ENCODE data around the gene FKBP5. TPM values are rescaled to one million over a fixed set of nuclear protein-coding genes. Genes with fewer than 3 reads are reported as not detected.

The FKBP5 gene
- total and polyA plus RNA-seq, 12 donors: 19.7 to 234 (median 119) TPM

DNA sequence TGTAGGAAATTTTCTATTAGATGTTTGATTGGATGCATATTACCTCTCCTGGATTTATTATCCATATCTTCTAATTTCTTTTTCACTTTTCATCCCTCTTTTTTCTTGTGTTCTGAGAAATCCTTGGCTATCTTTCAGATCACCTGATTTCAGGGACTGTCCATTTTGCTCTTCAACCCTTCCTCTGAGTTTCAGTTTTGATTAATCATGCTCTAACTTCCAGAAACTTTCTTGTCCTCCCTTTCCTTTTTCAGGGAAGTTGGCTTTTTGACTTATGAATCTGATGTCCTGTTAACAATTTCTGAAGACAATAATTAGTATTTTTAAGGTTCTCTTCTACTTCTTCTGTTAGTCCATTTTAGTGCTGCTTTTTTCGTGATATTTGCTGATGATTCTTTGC, 79.1 kb downstream of the FKBP5 start:
- H3K27ac ChIP-seq: peak overlapping the region in 4 of 5 donors; percentile 42 to 90 (median 64)

DNA sequence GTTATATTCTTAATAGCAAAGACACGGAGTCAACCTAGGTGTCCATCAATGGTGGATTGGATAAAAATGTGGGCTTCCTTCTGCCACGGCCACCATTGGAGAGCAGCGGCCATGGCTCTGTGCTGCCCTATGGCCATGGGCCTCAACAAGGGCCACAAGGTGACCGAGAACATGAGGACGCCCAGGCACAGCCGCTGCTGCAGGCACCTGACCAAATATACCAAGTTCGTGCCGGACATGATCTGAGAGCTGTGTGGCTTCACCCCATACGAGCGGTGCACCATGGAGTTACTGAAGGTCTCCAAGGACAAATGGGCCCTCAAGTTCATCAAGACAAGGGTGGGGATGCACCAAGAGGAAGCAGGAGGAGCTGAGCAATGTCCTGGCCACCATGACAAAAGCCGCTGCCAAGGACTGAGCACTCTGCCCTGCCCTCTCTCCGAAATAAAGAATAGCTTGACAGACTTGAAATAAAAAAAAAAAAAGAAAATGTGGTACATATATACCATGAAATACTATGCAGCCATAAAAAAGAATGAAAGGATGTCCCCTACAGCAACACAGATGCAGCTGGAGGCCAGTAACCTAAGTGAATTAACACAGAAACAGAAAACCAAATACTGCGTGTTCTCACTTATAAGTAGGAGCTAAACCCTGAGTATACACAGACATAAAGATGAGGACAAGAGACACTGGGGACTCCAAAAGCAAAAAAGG, 81.0 kb downstream of the FKBP5 start:
- intact Hi-C loops (cut with DNase I): no loop called here
- Histone ChIP-seq H3K4me3 (no peak overlapping the region), H3K27me3 (no peaks in the 10 kb centered on the region), H3K4me1 (replicated peaks in 1 of 2) (peaks cover 32 to 68% of the 10 kb centered on the region in 2 donors), H3K27ac (peak overlapping the region in 3 of 5 donors; percentile 24 to 90 (median 60)), H3K9me3 (replicated peaks in 1 of 3) (no peaks in the 10 kb centered on the region), H3K36me3 (replicated peaks in 1 of 2) (peaks cover 0 to 22% of the 10 kb centered on the region in 2 donors)
- 86 to 95% (median 90%) methylated on average over 12 to 13 of the region's 13 CpGs for WGBS, 4 donors
- TF ChIP-seq, protein P1, sequence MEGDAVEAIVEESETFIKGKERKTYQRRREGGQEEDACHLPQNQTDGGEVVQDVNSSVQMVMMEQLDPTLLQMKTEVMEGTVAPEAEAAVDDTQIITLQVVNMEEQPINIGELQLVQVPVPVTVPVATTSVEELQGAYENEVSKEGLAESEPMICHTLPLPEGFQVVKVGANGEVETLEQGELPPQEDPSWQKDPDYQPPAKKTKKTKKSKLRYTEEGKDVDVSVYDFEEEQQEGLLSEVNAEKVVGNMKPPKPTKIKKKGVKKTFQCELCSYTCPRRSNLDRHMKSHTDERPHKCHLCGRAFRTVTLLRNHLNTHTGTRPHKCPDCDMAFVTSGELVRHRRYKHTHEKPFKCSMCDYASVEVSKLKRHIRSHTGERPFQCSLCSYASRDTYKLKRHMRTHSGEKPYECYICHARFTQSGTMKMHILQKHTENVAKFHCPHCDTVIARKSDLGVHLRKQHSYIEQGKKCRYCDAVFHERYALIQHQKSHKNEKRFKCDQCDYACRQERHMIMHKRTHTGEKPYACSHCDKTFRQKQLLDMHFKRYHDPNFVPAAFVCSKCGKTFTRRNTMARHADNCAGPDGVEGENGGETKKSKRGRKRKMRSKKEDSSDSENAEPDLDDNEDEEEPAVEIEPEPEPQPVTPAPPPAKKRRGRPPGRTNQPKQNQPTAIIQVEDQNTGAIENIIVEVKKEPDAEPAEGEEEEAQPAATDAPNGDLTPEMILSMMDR (IDR thresholded peaks at IDR 0.05): no peak
- TF ChIP-seq POLR2A (IDR thresholded peaks at IDR 0.05): no peak
- DNase-seq: no peak

More for the DNA sequence above, 79.1 kb downstream of the FKBP5 start:
- 65 to 78% (median 73%) methylated on average over 1 of the region's 1 CpG for WGBS, 4 donors
- no peaks in the 10 kb centered on the region for H3K27me3 ChIP-seq
- H3K9me3 ChIP-seq (replicated peaks in 1 of 3): no peaks in the 10 kb centered on the region
- H3K4me3 ChIP-seq: no peak overlapping the region
- peaks cover 30 to 67% of the 10 kb centered on the region in 2 donors for H3K4me1 ChIP-seq (replicated peaks in 1 of 2)
- intact Hi-C loops (cut with DNase I): no loop called here
- TF ChIP-seq, protein P1 (IDR thresholded peaks at IDR 0.05): no peak
- TF ChIP-seq POLR2A (IDR thresholded peaks at IDR 0.05): no peak
- DNase-seq: no peak
- peaks cover 0 to 39% of the 10 kb centered on the region in 2 donors for H3K36me3 ChIP-seq (replicated peaks in 1 of 2)

DNA sequence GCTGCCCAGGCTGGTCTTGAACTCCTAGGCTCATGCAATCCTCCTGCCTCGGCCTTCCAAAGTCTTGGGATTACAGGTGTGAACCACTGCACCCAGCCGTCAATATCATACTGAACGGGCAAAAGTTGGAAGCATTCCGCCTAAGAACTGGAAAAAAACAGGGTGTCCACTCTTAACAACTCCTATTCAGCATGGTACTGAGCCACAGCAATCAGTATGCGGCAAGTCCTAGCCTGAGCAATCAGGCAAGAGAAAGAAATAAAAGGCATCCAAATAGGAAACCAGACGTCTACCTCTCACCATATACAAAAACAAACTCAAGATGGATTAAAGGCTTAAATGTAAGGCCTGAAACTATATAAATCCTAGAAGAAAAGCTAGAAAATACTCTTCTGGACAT, 83.1 kb downstream of the FKBP5 start:
- peaks cover 45 to 68% of the 10 kb centered on the region in 2 donors for H3K4me1 ChIP-seq (replicated peaks in 1 of 2)
- no peak for DNase-seq
- H3K27ac ChIP-seq: peak overlapping the region; percentile 14 to 90 (median 69)
- 83 to 92% (median 86%) methylated on average over 6 of the region's 6 CpGs for WGBS, 4 donors
- H3K9me3 ChIP-seq (replicated peaks in 1 of 3): no peaks in the 10 kb centered on the region
- H3K36me3 ChIP-seq (replicated peaks in 1 of 2): peaks cover 0 to 3% of the 10 kb centered on the region in 2 donors
- H3K27me3 ChIP-seq: no peaks in the 10 kb centered on the region
- TF ChIP-seq POLR2A (IDR thresholded peaks at IDR 0.05): no peak
- TF ChIP-seq, protein P1 (IDR thresholded peaks at IDR 0.05): no peak
- intact Hi-C loops (cut with DNase I): no loop called here
- no peak overlapping the region for H3K4me3 ChIP-seq

DNA sequence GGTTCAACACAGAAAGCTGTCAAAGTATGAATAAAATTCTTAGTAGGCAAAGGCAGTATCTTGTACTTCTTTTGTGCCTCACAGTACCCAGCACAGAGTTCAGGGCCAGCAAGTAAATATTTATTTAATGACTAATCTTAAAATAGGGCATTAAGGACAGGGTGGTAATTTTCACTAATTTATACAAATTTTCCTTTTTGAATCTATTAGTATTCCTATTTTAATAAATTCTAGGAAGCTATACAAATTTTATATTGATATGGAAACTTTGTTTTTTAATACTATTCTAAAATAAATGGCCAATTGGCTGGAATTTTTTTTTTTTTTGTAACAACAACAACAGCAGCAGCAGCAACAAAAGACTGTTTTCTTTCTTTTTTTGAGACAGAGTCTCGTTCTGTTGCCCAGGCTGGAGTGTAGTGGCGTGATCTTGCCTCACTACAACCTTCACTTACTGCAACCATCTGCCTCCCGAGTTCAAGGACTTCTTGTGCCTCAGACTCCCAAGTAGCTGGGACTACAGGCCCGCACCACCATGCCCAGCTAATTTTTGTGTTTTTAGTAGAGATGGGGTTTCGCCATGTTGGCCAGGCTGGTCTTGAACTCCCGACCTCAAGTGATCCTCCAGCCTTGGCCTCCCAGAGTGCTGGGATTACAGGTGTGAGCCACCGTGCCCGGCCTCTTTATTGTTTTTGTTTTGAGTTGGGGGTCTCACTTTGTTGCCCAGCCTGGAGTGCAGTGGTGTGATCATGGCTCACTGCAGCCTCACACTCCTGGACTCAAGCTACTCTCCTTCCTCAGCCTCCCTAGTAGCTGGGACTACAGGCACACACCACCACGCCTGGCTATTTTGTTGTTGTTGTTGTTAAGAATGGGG, 85.2 kb downstream of the FKBP5 start:
- Histone ChIP-seq H3K4me3 (no peak overlapping the region), H3K27ac (peak overlapping the region; percentile 71 to 96 (median 90)), H3K27me3 (no peaks in the 10 kb centered on the region), H3K36me3 (replicated peaks in 1 of 2) (no peaks in the 10 kb centered on the region), H3K4me1 (replicated peaks in 1 of 2) (peaks cover 55 to 70% of the 10 kb centered on the region in 2 donors), H3K9me3 (replicated peaks in 1 of 3) (no peaks in the 10 kb centered on the region)
- intact Hi-C loops (cut with DNase I): no loop called here
- DNase-seq: no peak
- WGBS, 4 donors: 64 to 73% (median 70%) methylated on average over 9 of the region's 9 CpGs
- TF ChIP-seq POLR2A (IDR thresholded peaks at IDR 0.05): no peak
- TF ChIP-seq, protein P1 (IDR thresholded peaks at IDR 0.05): no peak

Measured in adrenal gland (tissue), 12 donors.